ENCODE results near the gene DCT.

DCT gene

GRCh38 chr13:94454334-94454733 is 25.1 kb downstream of the DCT start:
- DNase-seq (ENCODE audit: low read depth in 2 of 2), result no peak

- DNase-seq (ENCODE audit: low read depth in 2 of 2), result no peak
Observed at GRCh38 chr13:94444826-94445225, 34.7 kb downstream of the DCT start.

GRCh38 chr13:94435604-94436226 is 43.8 kb downstream of the DCT start:
- DNase-seq (ENCODE audit: low read depth in 2 of 2), result no peak

- DNase-seq (ENCODE audit: low read depth in 2 of 2), result no peak
Observed at GRCh38 chr13:94433055-94433961, 46.2 kb downstream of the DCT start.

GRCh38 chr13:94431987-94432386 is 47.5 kb downstream of the DCT start:
- no peak for DNase-seq (ENCODE audit: low read depth in 2 of 2)

GRCh38 chr13:94431574-94431973 is 47.9 kb downstream of the DCT start:
- no peak for DNase-seq (ENCODE audit: low read depth in 2 of 2)

GRCh38 chr13:94427313-94427953 is 52.0 kb downstream of the DCT start:
- DNase-seq (ENCODE audit: low read depth in 2 of 2), result no peak

GRCh38 chr13:94419925-94420305 is 59.6 kb downstream of the DCT start:
- no peak for DNase-seq (ENCODE audit: low read depth in 2 of 2)

- DNase-seq (ENCODE audit: low read depth in 2 of 2), result no peak
Observed at GRCh38 chr13:94419304-94419924, 60.1 kb downstream of the DCT start.

GRCh38 chr13:94417294-94417693 is 62.2 kb downstream of the DCT start:
- no peak for DNase-seq (ENCODE audit: low read depth in 2 of 2)

GRCh38 chr13:94416454-94417080 is 62.9 kb downstream of the DCT start:
- no peak for DNase-seq (ENCODE audit: low read depth in 2 of 2)

GRCh38 chr13:94415500-94416237 is 63.8 kb downstream of the DCT start:
- DNase-seq (ENCODE audit: low read depth in 2 of 2), result no peak

- no peak for DNase-seq (ENCODE audit: low read depth in 2 of 2)
Observed at GRCh38 chr13:94414708-94415107, 64.8 kb downstream of the DCT start.

- DNase-seq (ENCODE audit: low read depth in 2 of 2), result no peak
Observed at GRCh38 chr13:94414141-94414540, 65.3 kb downstream of the DCT start.

- DNase-seq (ENCODE audit: low read depth in 2 of 2), result no peak
Observed at GRCh38 chr13:94413598-94413944, 65.9 kb downstream of the DCT start.

GRCh38 chr13:94412870-94413597 is 66.4 kb downstream of the DCT start:
- no peak for DNase-seq (ENCODE audit: low read depth in 2 of 2)

- DNase-seq (ENCODE audit: low read depth in 2 of 2), result no peak
Observed at GRCh38 chr13:94411747-94412146, 67.7 kb downstream of the DCT start.

GRCh38 chr13:94408314-94409036 is 71.0 kb downstream of the DCT start:
- DNase-seq (ENCODE audit: low read depth in 2 of 2), result no peak

GRCh38 chr13:94400874-94401273 is 78.6 kb downstream of the DCT start:
- no peak for DNase-seq (ENCODE audit: low read depth in 2 of 2)

GRCh38 chr13:94399812-94400211 is 79.7 kb downstream of the DCT start:
- DNase-seq (ENCODE audit: low read depth in 2 of 2), result no peak
